Activated CD4-positive, alpha-beta T cell treated with anti-CD3 and anti-CD28 coated beads, Interleukin-2, Interleukin-6, amounts not matched to agents 100 ng/mL and 50 ng/mL, durations not matched to agents 16 hours and 8 hours (primary cell): ENCODE data around the gene BMAL2.

Source experiments
- DNase-seq: peaks from one replicate; pipeline ENCODE4 v3.0.0-alpha.2; 2020

BMAL2 gene

GRCh38 chr12:27359578-27360340 is 27.1 kb downstream of the BMAL2 start:
- no peak for DNase-seq

GRCh38 chr12:27361372-27361771 is 28.7 kb downstream of the BMAL2 start:
- DNase-seq, result no peak

GRCh38 chr12:27366621-27367020 is 34.0 kb downstream of the BMAL2 start:
- DNase-seq, result no peak

- no peak for DNase-seq
These were observed 34.4 kb downstream of the BMAL2 start for GRCh38 chr12:27367078-27367477.

- DNase-seq, result no peak
These were observed 49.6 kb downstream of the BMAL2 start for GRCh38 chr12:27382171-27382795.
